Stimulated activated CD8-positive, alpha-beta memory T cell treated with anti-CD3 and anti-CD28 coated beads, Interleukin-7, amount 100 ng/mL, for 1 hour (primary cell): ENCODE data around the gene FKBP2.

ENCODE experiments used
- DNase-seq, 2 donors: peaks; one replicate each; pipeline ENCODE4 v3.0.0-alpha.2; 2020; ENCODE audit warnings: low read depth in 2 of 2

Gene FKBP2

GRCh38 chr11:64263947-64264317 lies 23.0 kb downstream of the FKBP2 start:
- no peak for DNase-seq

DNA sequence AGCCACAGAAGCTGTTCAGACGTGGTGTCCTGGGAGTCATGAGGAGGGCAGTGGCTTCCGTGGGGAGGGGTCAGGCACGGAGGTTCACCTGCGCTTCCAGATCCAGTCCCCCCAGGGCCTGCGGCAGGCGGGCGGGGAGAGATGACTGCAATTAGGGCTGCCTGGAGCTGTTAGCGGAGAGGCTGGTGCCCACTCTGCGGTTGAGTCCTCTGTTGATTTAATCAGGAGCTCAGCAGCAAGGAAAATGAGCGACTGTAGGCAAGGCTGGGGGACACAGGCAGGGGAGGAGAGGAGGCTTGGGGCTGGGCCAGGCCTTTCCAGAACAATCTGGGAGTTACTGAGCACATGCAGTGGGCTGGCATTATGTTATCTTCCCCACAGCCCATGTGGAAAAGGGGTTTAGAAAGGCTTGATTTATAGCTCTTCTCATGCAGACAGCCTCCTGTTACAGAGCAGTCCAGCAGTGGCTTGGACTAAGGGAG lies 23.5 kb downstream of the FKBP2 start:
- no peak for DNase-seq

DNA sequence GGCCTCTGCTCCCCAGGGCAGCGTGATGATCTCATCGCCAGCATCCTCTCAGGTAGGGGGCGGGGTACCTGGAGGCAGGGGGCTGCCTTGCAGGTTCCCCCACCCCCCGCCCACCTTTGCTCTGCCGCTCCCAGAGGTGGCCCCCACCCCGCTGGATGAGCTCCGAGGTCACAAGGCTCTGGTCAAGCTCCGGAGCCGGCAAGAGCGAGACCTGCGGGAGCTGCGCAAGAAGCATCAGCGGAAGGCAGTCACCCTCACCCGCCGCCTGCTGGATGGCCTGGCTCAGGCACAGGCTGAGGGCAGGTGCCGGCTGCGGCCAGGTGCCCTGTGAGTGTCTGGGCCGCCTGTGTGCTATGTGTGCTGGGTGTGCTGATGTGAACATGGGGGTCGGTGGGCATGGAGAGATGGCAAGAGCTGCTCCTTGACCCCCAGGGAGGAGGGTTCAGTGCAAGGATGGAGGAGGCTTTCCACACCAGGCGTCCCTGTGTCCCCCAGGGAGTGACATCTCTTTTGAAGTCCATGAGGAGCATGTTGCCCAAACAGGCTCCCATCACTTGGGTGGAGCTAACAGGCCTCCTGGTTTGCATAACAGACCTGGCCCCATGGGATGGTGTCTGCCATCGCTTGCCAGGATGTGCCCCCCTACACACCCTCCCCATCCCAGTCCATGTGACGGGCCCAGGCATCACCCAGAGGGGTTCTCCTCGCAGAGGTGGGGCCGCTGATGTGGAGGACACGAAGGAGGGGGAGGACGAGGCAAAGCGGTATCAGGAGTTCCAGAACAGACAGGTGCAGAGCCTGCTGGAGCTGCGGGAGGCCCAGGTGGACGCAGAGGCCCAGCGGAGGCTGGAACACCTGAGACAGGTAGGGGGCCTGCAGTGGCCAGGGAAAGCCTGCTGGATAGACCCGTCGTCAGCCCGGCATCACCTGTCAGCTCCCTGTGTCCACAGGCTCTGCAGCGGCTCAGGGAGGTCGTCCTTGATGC lies 24.6 kb downstream of the FKBP2 start:
- no peak for DNase-seq

DNA sequence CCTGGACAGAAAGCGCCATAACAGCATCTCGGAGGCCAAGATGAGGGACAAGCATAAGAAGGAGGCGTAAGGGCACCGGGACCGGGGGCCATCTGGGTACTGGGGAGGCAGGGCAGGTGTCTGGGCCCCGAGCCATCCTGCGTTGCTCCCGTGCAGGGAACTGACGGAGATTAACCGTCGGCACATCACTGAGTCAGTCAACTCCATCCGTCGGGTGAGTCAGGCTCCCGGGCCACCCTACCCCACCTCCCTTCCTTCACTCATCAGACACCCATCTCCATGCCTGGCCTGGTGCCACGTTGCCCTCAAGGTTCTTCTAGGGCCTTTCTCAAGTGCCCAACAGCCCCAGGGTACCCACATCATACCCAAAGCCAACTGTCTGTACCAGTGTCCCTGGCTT lies 25.4 kb downstream of the FKBP2 start:
- DNase-seq = no peak

DNA sequence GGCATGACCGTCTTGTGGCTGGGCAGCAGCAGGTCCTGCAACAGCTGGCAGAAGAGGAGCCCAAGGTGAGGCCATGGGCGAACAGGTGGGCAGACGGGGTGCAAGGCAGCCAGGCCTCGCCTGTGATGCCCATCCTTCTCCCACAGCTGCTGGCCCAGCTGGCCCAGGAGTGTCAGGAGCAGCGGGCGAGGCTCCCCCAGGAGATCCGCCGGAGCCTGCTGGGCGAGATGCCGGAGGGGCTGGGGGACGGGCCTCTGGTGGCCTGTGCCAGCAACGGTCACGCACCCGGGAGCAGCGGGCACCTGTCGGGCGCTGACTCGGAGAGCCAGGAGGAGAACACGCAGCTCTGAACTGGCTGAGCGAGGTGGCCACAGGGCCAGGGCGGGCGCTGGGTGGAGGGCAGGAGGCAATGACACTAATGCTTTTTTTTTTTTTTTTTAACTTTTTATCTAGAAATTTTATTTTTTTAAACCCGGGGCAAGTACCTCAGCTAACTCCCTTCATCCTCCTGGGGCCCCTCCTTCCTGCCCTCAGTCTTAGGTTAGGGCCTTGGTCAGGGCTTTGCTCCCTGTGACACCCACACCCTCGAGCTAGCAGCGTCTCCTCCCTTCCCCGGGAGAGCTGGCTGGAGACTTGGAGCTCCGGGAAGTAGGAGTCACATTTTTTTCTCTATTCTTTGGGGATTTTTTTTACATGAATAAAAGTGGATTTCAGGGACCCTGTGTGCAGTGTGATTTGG lies 26.5 kb downstream of the FKBP2 start:
- DNase-seq = no peak

- no peak for DNase-seq
Measured at GRCh38 chr11:64268025-64268892, 27.4 kb downstream of the FKBP2 start.

- DNase-seq = no peak
Measured at GRCh38 chr11:64268893-64269539, 28.1 kb downstream of the FKBP2 start.

- peak; percentile 94 to 95 for DNase-seq
Measured at GRCh38 chr11:64269540-64270220, 28.8 kb downstream of the FKBP2 start.

- no peak for DNase-seq
Measured at GRCh38 chr11:64275031-64275800, 34.3 kb downstream of the FKBP2 start.

- DNase-seq = no peak
Measured at GRCh38 chr11:64275841-64276240, 34.9 kb downstream of the FKBP2 start.

DNA sequence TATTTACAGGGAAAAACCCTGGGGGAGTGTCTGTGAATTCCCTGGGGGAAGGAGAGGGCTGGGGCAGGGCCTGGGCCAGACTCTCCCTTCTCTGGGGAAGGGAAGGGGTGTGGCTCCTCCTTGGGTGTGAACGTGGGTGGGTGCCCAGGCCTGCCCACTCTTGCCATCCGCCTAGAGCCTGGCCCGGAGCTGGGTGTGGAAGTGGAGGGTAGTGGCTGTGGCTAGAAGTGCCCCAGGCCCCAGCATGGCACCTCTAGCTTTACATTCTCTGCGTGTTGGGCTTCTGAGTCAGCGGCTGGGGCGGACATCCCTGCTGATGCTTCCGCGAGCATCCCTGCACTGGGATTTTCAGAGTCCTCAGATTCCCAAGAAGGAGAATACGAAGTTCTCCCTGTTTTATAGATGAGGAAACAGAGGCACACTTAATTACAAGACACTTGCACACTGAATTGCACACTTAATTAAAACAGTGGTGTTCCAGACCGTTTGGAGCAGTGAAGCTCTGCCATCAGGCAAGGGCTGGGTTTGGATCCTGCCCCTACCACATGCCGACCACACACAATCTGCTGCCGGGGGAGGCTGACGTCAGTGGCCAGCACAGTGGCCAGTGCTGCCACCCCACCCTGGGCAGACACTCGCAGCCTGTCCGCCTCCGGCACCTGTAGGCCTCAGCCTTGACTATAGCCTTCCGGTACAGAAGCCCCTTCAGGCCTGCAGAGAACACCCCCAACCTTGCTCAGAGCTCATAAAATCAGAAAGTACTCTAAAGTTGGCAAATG lies 35.9 kb downstream of the FKBP2 start:
- DNase-seq = no peak

DNA sequence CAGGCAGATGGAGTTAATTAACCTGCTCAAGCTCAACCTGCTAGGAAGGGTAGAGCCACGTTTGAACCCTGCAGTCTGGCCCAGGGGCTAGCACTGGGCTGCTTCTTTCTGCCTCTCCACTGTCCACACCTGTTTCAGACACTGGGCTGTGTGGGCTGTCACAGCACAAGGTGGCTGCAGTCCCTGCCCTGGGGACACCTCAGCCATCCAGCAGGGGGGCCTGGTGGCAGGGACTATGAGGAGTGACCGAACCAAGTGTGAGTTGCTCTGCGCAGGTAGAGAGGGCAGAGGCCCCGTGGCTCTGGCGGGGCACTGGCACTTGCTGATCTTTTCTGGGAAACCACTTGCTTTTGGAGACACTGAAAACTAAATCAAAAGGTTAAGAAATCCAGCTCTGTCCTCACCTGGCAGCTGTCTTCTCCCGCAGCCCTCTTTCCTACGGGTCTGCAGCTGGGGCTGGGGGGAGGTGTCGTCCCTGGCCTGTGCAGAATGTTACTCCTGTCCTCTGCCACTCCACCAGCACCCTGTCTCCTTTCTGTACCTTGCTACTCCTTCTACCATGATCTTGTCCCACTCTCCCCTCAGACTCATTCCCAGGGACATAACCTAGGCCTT lies 37.8 kb downstream of the FKBP2 start:
- no peak for DNase-seq

- no peak for DNase-seq
Measured at GRCh38 chr11:64281957-64282770, 41.3 kb downstream of the FKBP2 start.

- no peak for DNase-seq
Measured at GRCh38 chr11:64283092-64283491, 42.2 kb downstream of the FKBP2 start.

DNA sequence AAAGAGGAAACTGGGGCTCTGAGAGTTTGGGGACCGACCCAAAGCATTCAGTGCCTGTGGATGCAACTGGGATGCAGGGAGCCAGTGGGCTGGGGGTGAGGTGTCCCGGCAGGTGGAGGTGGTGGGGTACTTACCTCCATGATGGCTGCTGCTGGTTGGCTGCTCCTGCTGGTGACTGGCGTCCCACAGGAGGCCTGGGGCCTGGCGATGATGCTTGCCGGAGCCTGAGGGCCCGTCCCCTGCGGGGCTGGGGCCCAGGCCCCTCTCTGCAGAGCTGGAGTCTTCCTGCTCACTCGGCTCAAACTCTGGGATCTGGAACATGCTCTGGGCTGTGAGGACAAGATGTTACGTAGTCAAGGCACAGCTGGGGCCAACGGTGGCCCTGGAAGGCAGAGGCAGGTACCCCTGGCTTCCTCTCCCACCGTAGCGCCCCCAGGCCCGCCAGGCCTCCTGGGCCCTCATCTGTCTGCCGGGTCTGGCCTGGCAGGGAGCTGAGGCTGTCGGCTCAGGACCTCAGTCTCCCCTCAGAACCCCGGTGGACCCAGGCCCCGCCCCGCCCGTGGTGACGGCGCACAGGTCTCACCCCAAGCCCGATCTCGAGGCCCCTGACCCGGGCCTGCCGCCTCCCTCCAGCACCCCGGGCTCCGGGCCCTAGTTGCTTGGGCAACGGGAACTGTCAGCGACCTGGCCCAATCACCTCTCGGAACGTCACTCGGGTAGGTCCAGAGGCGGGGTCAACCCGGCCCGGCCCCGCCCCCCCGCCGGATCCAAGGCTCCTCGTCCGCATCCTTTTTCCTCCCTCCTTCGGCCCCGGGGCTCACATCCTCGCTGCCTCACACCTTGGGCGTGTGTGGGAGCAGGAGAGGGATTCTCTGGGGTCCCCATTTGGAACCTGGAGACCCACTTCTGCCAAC lies 43.4 kb downstream of the FKBP2 start, which contains the start of gene BAD:
Gene BAD, minus strand, starts transcription at position 618 of the 914 bp plus-strand sequence. Its CDS starts 297 bp downstream, at position 321.
- DNase-seq = peak; percentile 85 to 88
